ENCODE data around the gene DTNB.

Gene DTNB

GRCh38 chr2:25473131-25473530 is 200.2 kb downstream of the DTNB start:
- FAIRE-seq: no peak
- TF ChIP-seq POLR2A (IDR thresholded peaks at IDR 0.05; ENCODE audit: low read depth, low read length) (no peak), POLR2AphosphoS5 (IDR thresholded peaks at IDR 0.05; ENCODE audit: low read depth, low read length) (no peak), PAX5 (IDR thresholded peaks at IDR 0.05; ENCODE audit: insufficient read depth, low read length, severe bottlenecking) (no peak), TAF1 (IDR thresholded peaks at IDR 0.05; ENCODE audit: low read depth, low read length) (no peak), POU2F2 (IDR thresholded peaks at IDR 0.05; ENCODE audit: low read depth, low read length) (no peak), SPI1 (IDR thresholded peaks at IDR 0.05; ENCODE audit: low read depth, low read length) (no peak)

GRCh38 chr2:25470806-25471205 is 202.6 kb downstream of the DTNB start:
- TF ChIP-seq POLR2AphosphoS5 (IDR thresholded peaks at IDR 0.05; ENCODE audit: low read depth, low read length): no peak
- no peak for TF ChIP-seq POU2F2 (IDR thresholded peaks at IDR 0.05; ENCODE audit: low read depth, low read length)
- TF ChIP-seq SPI1 (IDR thresholded peaks at IDR 0.05; ENCODE audit: low read depth, low read length): no peak
- TF ChIP-seq TAF1 (IDR thresholded peaks at IDR 0.05; ENCODE audit: low read depth, low read length): no peak
- TF ChIP-seq POLR2A (IDR thresholded peaks at IDR 0.05; ENCODE audit: low read depth, low read length): no peak
- TF ChIP-seq PAX5 (IDR thresholded peaks at IDR 0.05; ENCODE audit: insufficient read depth, low read length, severe bottlenecking): no peak
- FAIRE-seq (no peak), DNase-seq (ENCODE audit: insufficient read length, low spot score) (no peak)

More at GRCh38 chr2:25473131-25473530, 200.2 kb downstream of the DTNB start:
- DNase-seq (ENCODE audit: insufficient read length, low spot score): no peak

- DNase-seq (ENCODE audit: insufficient read length, low spot score): no peak
- FAIRE-seq: no peak
- no peak for TF ChIP-seq SPI1 (IDR thresholded peaks at IDR 0.05; ENCODE audit: low read depth, low read length)
- no peak for TF ChIP-seq TAF1 (IDR thresholded peaks at IDR 0.05; ENCODE audit: low read depth, low read length)
- no peak for TF ChIP-seq POU2F2 (IDR thresholded peaks at IDR 0.05; ENCODE audit: low read depth, low read length)
- TF ChIP-seq POLR2AphosphoS5 (IDR thresholded peaks at IDR 0.05; ENCODE audit: low read depth, low read length): no peak
- TF ChIP-seq PAX5 (IDR thresholded peaks at IDR 0.05; ENCODE audit: insufficient read depth, low read length, severe bottlenecking): no peak
- TF ChIP-seq POLR2A (IDR thresholded peaks at IDR 0.05; ENCODE audit: low read depth, low read length): no peak
These were observed 205.6 kb downstream of the DTNB start for GRCh38 chr2:25467743-25468142.

- no peak for FAIRE-seq
- TF ChIP-seq TAF1 (IDR thresholded peaks at IDR 0.05; ENCODE audit: low read depth, low read length) (no peak), POLR2A (IDR thresholded peaks at IDR 0.05; ENCODE audit: low read depth, low read length) (no peak), PAX5 (IDR thresholded peaks at IDR 0.05; ENCODE audit: insufficient read depth, low read length, severe bottlenecking) (no peak), POLR2AphosphoS5 (IDR thresholded peaks at IDR 0.05; ENCODE audit: low read depth, low read length) (no peak), SPI1 (IDR thresholded peaks at IDR 0.05; ENCODE audit: low read depth, low read length) (no peak), POU2F2 (IDR thresholded peaks at IDR 0.05; ENCODE audit: low read depth, low read length) (no peak)
- DNase-seq (ENCODE audit: insufficient read length, low spot score): no peak
These were observed 211.4 kb downstream of the DTNB start for GRCh38 chr2:25462021-25462420.

- FAIRE-seq: peak; percentile 40
- TF ChIP-seq SPI1 (IDR thresholded peaks at IDR 0.05; ENCODE audit: low read depth, low read length) (peak; percentile 54), POLR2AphosphoS5 (IDR thresholded peaks at IDR 0.05; ENCODE audit: low read depth, low read length) (no peak)
These were observed 213.0 kb downstream of the DTNB start for GRCh38 chr2:25460261-25460905.

GRCh38 chr2:25454824-25455611 is 218.4 kb downstream of the DTNB start:
- no peak for TF ChIP-seq SPI1 (IDR thresholded peaks at IDR 0.05; ENCODE audit: low read depth, low read length)
- TF ChIP-seq POU2F2 (IDR thresholded peaks at IDR 0.05; ENCODE audit: low read depth, low read length): no peak
- no peak for TF ChIP-seq POLR2AphosphoS5 (IDR thresholded peaks at IDR 0.05; ENCODE audit: low read depth, low read length)
- TF ChIP-seq POLR2A (IDR thresholded peaks at IDR 0.05; ENCODE audit: low read depth, low read length): no peak
- no peak for TF ChIP-seq TAF1 (IDR thresholded peaks at IDR 0.05; ENCODE audit: low read depth, low read length)
- no peak for TF ChIP-seq PAX5 (IDR thresholded peaks at IDR 0.05; ENCODE audit: insufficient read depth, low read length, severe bottlenecking)
- DNase-seq (ENCODE audit: insufficient read length, low spot score): no peak
- peak; percentile 41 for FAIRE-seq

More at GRCh38 chr2:25460261-25460905, 213.0 kb downstream of the DTNB start:
- no peak for DNase-seq (ENCODE audit: insufficient read length, low spot score)

- peak; percentile 22 for DNase-seq (ENCODE audit: insufficient read length, low spot score)
- TF ChIP-seq TAF1 (IDR thresholded peaks at IDR 0.05; ENCODE audit: low read depth, low read length) (no peak), PAX5 (IDR thresholded peaks at IDR 0.05; ENCODE audit: insufficient read depth, low read length, severe bottlenecking) (no peak), POLR2A (IDR thresholded peaks at IDR 0.05; ENCODE audit: low read depth, low read length) (no peak), POLR2AphosphoS5 (IDR thresholded peaks at IDR 0.05; ENCODE audit: low read depth, low read length) (no peak), POU2F2 (IDR thresholded peaks at IDR 0.05; ENCODE audit: low read depth, low read length) (no peak), SPI1 (IDR thresholded peaks at IDR 0.05; ENCODE audit: low read depth, low read length) (no peak)
- peak; percentile 81 for FAIRE-seq
These were observed 220.0 kb downstream of the DTNB start for GRCh38 chr2:25453199-25453905.

- no peak for DNase-seq (ENCODE audit: insufficient read length, low spot score)
- TF ChIP-seq TAF1 (IDR thresholded peaks at IDR 0.05; ENCODE audit: low read depth, low read length) (no peak), POU2F2 (IDR thresholded peaks at IDR 0.05; ENCODE audit: low read depth, low read length) (no peak), POLR2A (IDR thresholded peaks at IDR 0.05; ENCODE audit: low read depth, low read length) (no peak), SPI1 (IDR thresholded peaks at IDR 0.05; ENCODE audit: low read depth, low read length) (no peak), PAX5 (IDR thresholded peaks at IDR 0.05; ENCODE audit: insufficient read depth, low read length, severe bottlenecking) (no peak), POLR2AphosphoS5 (IDR thresholded peaks at IDR 0.05; ENCODE audit: low read depth, low read length) (no peak)
- FAIRE-seq: no peak
These were observed 224.6 kb downstream of the DTNB start for GRCh38 chr2:25448808-25449207.

GRCh38 chr2:25447018-25447417 is 226.4 kb downstream of the DTNB start:
- no peak for FAIRE-seq
- no peak for DNase-seq (ENCODE audit: insufficient read length, low spot score)
- TF ChIP-seq POU2F2 (IDR thresholded peaks at IDR 0.05; ENCODE audit: low read depth, low read length) (no peak), TAF1 (IDR thresholded peaks at IDR 0.05; ENCODE audit: low read depth, low read length) (no peak), SPI1 (IDR thresholded peaks at IDR 0.05; ENCODE audit: low read depth, low read length) (no peak), POLR2AphosphoS5 (IDR thresholded peaks at IDR 0.05; ENCODE audit: low read depth, low read length) (no peak), POLR2A (IDR thresholded peaks at IDR 0.05; ENCODE audit: low read depth, low read length) (no peak), PAX5 (IDR thresholded peaks at IDR 0.05; ENCODE audit: insufficient read depth, low read length, severe bottlenecking) (no peak)

All from GM12891 (cell line).